K562 (cell line): ENCODE measurements around the gene C2orf69. TPM values are rescaled to one million over a fixed set of nuclear protein-coding genes. Genes with fewer than 3 reads are reported as not detected.

ENCODE experiments used
- ATAC-seq: fragments of 200-7000 bp; cut with Tn5 transposase; 3 replicates; pipeline ENCODE4 v1.9.1; 2020; ENCODE audit warnings: moderate library complexity
- BruUV-seq: library from RNA; stranded (reverse); fragments of 400-500 nt; replicated peaks from 2 replicates; lab custom pipeline; 2021; lab: Mats Ljungman, UMichigan
- CTCF ChIA-PET: fragments of 300-600 bp; formaldehyde crosslinking; extraction: SDS; loops from one replicate; lab custom pipeline; 2021; ENCODE audit warnings: low intra/inter-chr PET ratio; lab: Yijun Ruan, JAX
- POLR2A ChIA-PET: fragments of 300-600, 350-650 bp; sonication (Branson Sonifier 250); formaldehyde crosslinking; extraction: SDS; loops from one replicate; lab custom pipeline; 2021; ENCODE audit warnings: antibody characterized with exemption, inconsistent platforms; lab: Yijun Ruan, JAX
- DNase-seq, 4 experiments: peaks; one replicate each; pipeline versions ENCODE4 v3.0.0 to v3.0.0-alpha.2; 2011 to 2018; ENCODE audit warnings: low spot score in 3 of 4, mixed read lengths in 3 of 4; ENCODE audit errors: extremely low read depth in 1 of 4
- FAIRE-seq: peaks from 2 replicates; lab custom pipeline; 2011; peaks lifted over from hg19 to GRCh38; lab: Jason Lieb, UNC
- H2AFZ ChIP-seq: 2 replicates; pipeline ENCODE4 v1.6.0; 2011; ENCODE audit warnings: low read depth, low read length, control low read depth, inconsistent platforms
- H3K27ac ChIP-seq: fragments of 200-600 bp; 3 replicates; pipeline ENCODE4 v1.8.0; 2011; ENCODE audit warnings: low read depth, mild to moderate bottlenecking, control low read depth, inconsistent platforms, low read length, moderate library complexity, mixed read lengths; ENCODE audit errors: extremely low read depth
- H3K27me3 ChIP-seq, 2 experiments: fragments of 300-600 bp in 1 of 2; 2 replicates in 1 of 2; 3 replicates in 1 of 2; pipeline versions ENCODE4 v1.6.0 to v1.8.0; 2011; ENCODE audit warnings: inconsistent platforms in 2 of 2, low read length in 2 of 2, mild to moderate bottlenecking in 1 of 2, mixed read lengths in 1 of 2, moderate library complexity in 1 of 2; ENCODE audit not compliant: control insufficient read depth in 2 of 2, insufficient read depth in 2 of 2
- H3K36me3 ChIP-seq: fragments of 300-600 bp; 3 replicates; pipeline ENCODE4 v1.8.0; 2011; ENCODE audit warnings: mild to moderate bottlenecking, low read length, inconsistent platforms; ENCODE audit not compliant: control insufficient read depth, insufficient read depth
- H3K4me1 ChIP-seq, 2 experiments: fragments of 200-600 bp in 1 of 2; replicated peaks in 1 of 2; 2 replicates in 1 of 2; 3 replicates in 1 of 2; pipeline versions ENCODE4 v1.5.1 to v1.8.0; 2011; ENCODE audit warnings: inconsistent platforms in 2 of 2, low read length in 2 of 2, mild to moderate bottlenecking in 1 of 2, mixed read lengths in 1 of 2, moderate library complexity in 1 of 2; ENCODE audit not compliant: control insufficient read depth in 2 of 2, insufficient read depth in 2 of 2
- H3K4me2 ChIP-seq: 2 replicates; pipeline ENCODE4 v1.6.1; 2011; ENCODE audit warnings: low read length, control low read depth, inconsistent platforms, mixed read lengths; ENCODE audit not compliant: insufficient read depth
- H3K4me3 ChIP-seq: fragments of 200-600 bp; sonication (generic), shearing (Covaris generic); 2 replicates; pipeline ENCODE4 v1.5.1; 2016; ENCODE audit warnings: control low read depth, inconsistent platforms
- H3K79me2 ChIP-seq: fragments of 200-600 bp; 3 replicates; pipeline ENCODE4 v1.8.0; 2011; ENCODE audit warnings: low read length, inconsistent platforms; ENCODE audit not compliant: control insufficient read depth, insufficient read depth
- H3K9ac ChIP-seq, 2 experiments: 2 replicates each; pipeline versions ENCODE4 v1.6.0 to v1.6.1; 2011; ENCODE audit warnings: low read depth in 2 of 2, low read length in 2 of 2, control low read depth in 1 of 2, inconsistent platforms in 1 of 2, mild to moderate bottlenecking in 1 of 2, mixed read lengths in 1 of 2; ENCODE audit not compliant: insufficient read depth in 1 of 2
- H3K9me1 ChIP-seq: one replicate; pipeline ENCODE4 v1.6.0; 2011; ENCODE audit warnings: inconsistent platforms, mild to moderate bottlenecking, low read length, moderate library complexity; ENCODE audit not compliant: control insufficient read depth, insufficient read depth
- H3K9me3 ChIP-seq: replicated peaks from 2 replicates; pipeline ENCODE4 v1.5.1; 2011; ENCODE audit warnings: low read depth, low read length, inconsistent platforms; ENCODE audit not compliant: control insufficient read depth, insufficient read depth
- H4K20me1 ChIP-seq: replicated peaks from 2 replicates; pipeline ENCODE4 v1.6.1; 2011; ENCODE audit warnings: low read length, inconsistent platforms, mixed read lengths; ENCODE audit not compliant: control insufficient read depth, insufficient read depth
- BRF1 ChIP-seq: IDR thresholded peaks from 3 replicates; pipeline ENCODE4 v1.6.1; 2011; ENCODE audit warnings: borderline replicate concordance, mild to moderate bottlenecking; ENCODE audit not compliant: insufficient read length; ENCODE audit errors: extremely low read depth
- CBX1 ChIP-seq: sonication (generic); IDR thresholded peaks from 2 replicates; pipeline ENCODE4 v1.6.1; 2016; ENCODE audit warnings: antibody characterized with exemption, low read depth, mild to moderate bottlenecking
- CTCF ChIP-seq, 3 experiments: IDR thresholded peaks in 2 of 3; conservative IDR thresholded peaks in 1 of 3; 2 replicates each; pipeline ENCODE4 v1.5.1; 2011 to 2012; ENCODE audit warnings: low read length in 3 of 3, mild to moderate bottlenecking in 3 of 3, control low read depth in 2 of 3, improper control_type of control experiment in 1 of 3, inconsistent platforms in 1 of 3, low read depth in 1 of 3, mixed read lengths in 1 of 3, moderate library complexity in 1 of 3; ENCODE audit not compliant: insufficient read depth in 2 of 3
- ELK3 ChIP-seq: fragments of 450-650 bp; formaldehyde crosslinking; IDR thresholded peaks from 2 replicates; pipeline ENCODE4 v1.4.0; 2020; ENCODE audit warnings: mild to moderate bottlenecking
- ESRRA ChIP-seq: fragments of 450-650 bp; IDR thresholded peaks from 2 replicates; pipeline ENCODE4 v1.6.1; 2014; ENCODE audit warnings: low read depth, mild to moderate bottlenecking, moderate library complexity, borderline replicate concordance
- GATA2 ChIP-seq: sonication (generic); formaldehyde crosslinking; IDR thresholded peaks from 2 replicates; pipeline ENCODE4 v1.4.0; 2020; ENCODE audit warnings: mild to moderate bottlenecking, missing genetic modification reagents
- MCM7 ChIP-seq, 2 experiments: fragments of 450-650 bp; IDR thresholded peaks; 2 replicates each; pipeline ENCODE4 v1.6.1; 2016 to 2018
- RAD21 ChIP-seq, 2 experiments: fragments of 250-450 bp in 1 of 2; fragments of 450-650 bp in 1 of 2; sonication (Bioruptor Pico) in 1 of 2; formaldehyde crosslinking in 1 of 2; IDR thresholded peaks in 1 of 2; conservative IDR thresholded peaks in 1 of 2; 2 replicates each; pipeline versions ENCODE4 v1.4.0 to v1.8.0; 2020 to 2022; ENCODE audit warnings: mild to moderate bottlenecking in 2 of 2, moderate library complexity in 1 of 2
- SRSF1 ChIP-seq: fragments of 200-400 bp; formaldehyde crosslinking; IDR thresholded peaks from 2 replicates; pipeline ENCODE4 v1.6.1; 2017; ENCODE audit warnings: mild to moderate bottlenecking, low read depth, low read length, moderate library complexity
- SRSF9 ChIP-seq: fragments of 200-400 bp; formaldehyde crosslinking; IDR thresholded peaks from 2 replicates; pipeline ENCODE4 v1.6.1; 2017; ENCODE audit warnings: low read depth, low read length, borderline replicate concordance
- ZBTB2 ChIP-seq: fragments of 450-650 bp; IDR thresholded peaks from 2 replicates; pipeline ENCODE4 v1.6.1; 2016; ENCODE audit warnings: antibody characterized with exemption
- ZNF384 ChIP-seq: IDR thresholded peaks from 2 replicates; pipeline ENCODE4 v1.6.1; 2012; ENCODE audit warnings: low read depth, low read length, improper control_type of control experiment
- WGBS: fragments of 100-300 bp; shearing (Covaris generic); methylation state at CpG from one replicate; pipeline ENCODE4 v1.1.6; 2016; ENCODE audit warnings: low coverage, mixed read lengths; ENCODE audit not compliant: insufficient coverage; ENCODE audit errors: missing lambda C conversion rate; 5-methylcytosine and 5-hydroxymethylcytosine counted together
- in situ Hi-C: fragments of 300-500 bp; cut with MboI; formaldehyde crosslinking; loops from 4 replicates; pipeline ENCODE4 v1.15.0; 2018; ENCODE audit warnings: inconsistent platforms, mixed read lengths
- intact Hi-C: fragments of 100-400 bp; cut with micrococcal nuclease; formaldehyde crosslinking; loops from 2 replicates; pipeline ENCODE4 v1.14.2; 2022
- polyA plus RNA-seq, 8 experiments: library from polyadenylated mRNA; depleted of rRNA in 4 of 8; stranded (reverse) in 5 of 8; unstranded in 3 of 8; fragments of >200 nt; fragmentation: Nextera tagmentation in 2 of 8; fragmentation: Illumina TruSeq in 1 of 8; extraction: Ambion mirVana in 2 of 8; extraction: Trizol in 1 of 8; gene quantifications; 2 replicates each; pipeline versions ENCODE4 v1.2.1 to v1.2.3, GENCODE V29; 2011 to 2014; ENCODE audit warnings: inconsistent platforms in 1 of 8, missing spikeins in 1 of 8
- total RNA-seq, 7 experiments: library from RNA; depleted of rRNA in 6 of 7; stranded (reverse); fragments of >200 nt in 6 of 7; fragmentation: Illumina TruSeq in 2 of 7; extraction: Trizol in 2 of 7; gene quantifications; 2 replicates each; pipeline versions ENCODE4 v1.2.1 to v1.2.3, GENCODE V29; 2011 to 2021; ENCODE audit warnings: low replicate concordance in 1 of 7
- TF ChIP-seq, protein P1 (sequence below): sonication (generic); formaldehyde crosslinking; IDR thresholded peaks from 2 replicates; pipeline ENCODE4 v1.8.0; 2022; ENCODE audit warnings: mild to moderate bottlenecking, missing genetic modification reagents

Gene C2orf69
- total and polyA plus RNA-seq, 9 of the 15 experiments (the other 6 are each of a cell fraction or from before 2014, with no cell fraction given): 3.4 to 9.8 (median 5.7) TPM

DNA sequence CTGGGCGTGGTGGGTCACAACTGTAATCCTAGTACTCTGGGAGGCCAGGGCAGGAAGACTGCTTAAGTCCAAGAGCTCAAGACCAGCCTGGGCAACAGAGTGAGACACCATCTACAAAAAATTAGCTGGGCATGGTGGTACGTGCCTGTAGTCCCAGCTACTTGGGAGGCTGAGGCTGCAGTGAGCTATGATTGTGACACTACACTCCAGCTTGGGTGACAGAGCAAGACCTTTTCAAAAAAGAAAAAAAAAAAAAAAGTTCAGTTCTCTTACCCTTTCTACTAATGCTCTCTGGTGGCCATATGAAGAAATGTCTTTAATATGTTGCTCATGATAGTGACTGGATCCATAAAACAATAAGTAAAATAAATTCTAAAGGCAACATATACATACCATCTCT is 29.3 kb downstream of the C2orf69 start:
- ATAC-seq (peak; percentile 76), FAIRE-seq (no peak), DNase-seq (no peak)
- ChIA-PET POLR2A (no interaction called here), CTCF (interaction anchor here (1.9 kb wide), 1 partner anchor 235 kb away, joined by 10 read pairs; no protein-coding TSS in a partner anchor)
- Histone ChIP-seq H3K36me3 (peaks cover 56% of the 10 kb centered on the region), H3K4me1 (no peaks in the 10 kb centered on the region), H3K27ac (no peak overlapping the region), H3K9ac (no peak overlapping the region), H4K20me1 (no peaks in the 10 kb centered on the region), H3K4me2 (no peak overlapping the region), H2AFZ (no peak overlapping the region), H3K27me3 (no peaks in the 10 kb centered on the region), H3K79me2 (peaks cover 5% of the 10 kb centered on the region; the same call in 1 of the 3 replicates), H3K9me3 (no peaks in the 10 kb centered on the region), H3K9me1 (no peaks in the 10 kb centered on the region), H3K4me3 (no peak overlapping the region)
- TF ChIP-seq RAD21 (CRISPR knock-in tag; conservative IDR thresholded peaks at IDR 0.05 in 1 of 2, IDR thresholded peaks at IDR 0.05 in 1 of 2): peak; percentile 18 to 52; a peak in 2 of 4 replicates
- TF ChIP-seq GATA2 (CRISPR knock-in tag): no peak
- TF ChIP-seq CTCF (IDR thresholded peaks at IDR 0.05 in 2 of 3, conservative IDR thresholded peaks at IDR 0.05 in 1 of 3; ENCODE audit: insufficient read depth in 2 of 3, low read depth in 1 of 3, low read length in 3 of 3): peak in 1 of 3 experiments; percentile 44; a peak in 2 of 6 replicates
- TF ChIP-seq SRSF1: no peak
- TF ChIP-seq ZNF384: peak; percentile 88
- no peak for TF ChIP-seq MCM7 (IDR thresholded peaks at IDR 0.05)
- no peak for TF ChIP-seq BRF1
- TF ChIP-seq CBX1: no peak
- no peak for TF ChIP-seq ESRRA
- no peak for TF ChIP-seq ELK3 (CRISPR knock-in tag)
- TF ChIP-seq SRSF9: no peak
- TF ChIP-seq, protein P1, sequence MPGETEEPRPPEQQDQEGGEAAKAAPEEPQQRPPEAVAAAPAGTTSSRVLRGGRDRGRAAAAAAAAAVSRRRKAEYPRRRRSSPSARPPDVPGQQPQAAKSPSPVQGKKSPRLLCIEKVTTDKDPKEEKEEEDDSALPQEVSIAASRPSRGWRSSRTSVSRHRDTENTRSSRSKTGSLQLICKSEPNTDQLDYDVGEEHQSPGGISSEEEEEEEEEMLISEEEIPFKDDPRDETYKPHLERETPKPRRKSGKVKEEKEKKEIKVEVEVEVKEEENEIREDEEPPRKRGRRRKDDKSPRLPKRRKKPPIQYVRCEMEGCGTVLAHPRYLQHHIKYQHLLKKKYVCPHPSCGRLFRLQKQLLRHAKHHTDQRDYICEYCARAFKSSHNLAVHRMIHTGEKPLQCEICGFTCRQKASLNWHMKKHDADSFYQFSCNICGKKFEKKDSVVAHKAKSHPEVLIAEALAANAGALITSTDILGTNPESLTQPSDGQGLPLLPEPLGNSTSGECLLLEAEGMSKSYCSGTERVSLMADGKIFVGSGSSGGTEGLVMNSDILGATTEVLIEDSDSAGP: no peak
- TF ChIP-seq ZBTB2: no peak
- in situ Hi-C loops: no loop called here
- WGBS: 100% methylated on average over 2 of the region's 2 CpGs
- no TSS peak for BruUV-seq
- intact Hi-C loops: loop anchor here (5.0 to 10.0 kb wide), 2 partner anchors 238 to 1626 kb away; no protein-coding TSS in a partner anchor
